ENCODE measurements around the gene PLCD4.

PLCD4 gene

DNA sequence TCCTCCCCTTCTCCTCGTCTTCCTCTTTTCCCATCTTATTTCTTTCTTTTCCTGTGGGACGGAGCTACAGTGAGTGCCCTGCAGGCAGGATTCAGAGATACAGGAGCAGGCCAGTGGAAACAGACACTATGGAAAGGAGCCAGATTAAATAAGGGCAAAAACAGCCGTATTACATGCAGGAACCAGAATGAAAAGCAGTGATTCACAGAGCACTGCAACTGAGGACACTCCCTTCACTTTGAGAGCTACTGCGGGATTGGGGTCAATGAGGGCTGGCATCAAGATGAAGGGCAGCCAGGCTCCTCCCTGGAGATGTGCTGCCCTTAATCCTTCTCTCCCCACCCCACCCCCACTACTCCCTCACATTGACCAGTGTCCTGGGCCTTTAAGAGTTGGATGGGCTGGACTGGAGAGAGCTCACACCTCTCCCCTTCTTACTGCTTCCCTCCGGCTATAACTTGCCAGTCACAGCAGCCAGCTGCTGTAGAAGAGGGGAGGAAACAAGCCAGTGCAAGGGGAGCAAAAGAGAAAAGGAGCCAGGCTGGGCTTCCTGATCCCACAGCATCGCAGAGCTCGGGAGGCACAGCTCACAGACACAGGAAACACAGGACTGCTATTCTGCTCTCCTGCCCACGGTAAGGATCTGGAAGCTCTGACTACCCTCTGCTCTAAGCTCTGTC, at the start of gene PLCD4:
PLCD4 (plus strand) TSS at position 464 of the 680 bp plus-strand sequence. CDS start 7,841 bp downstream, outside the sequence.
- peak; percentile 55 for DNase-seq (ENCODE audit: low spot score)

DNA sequence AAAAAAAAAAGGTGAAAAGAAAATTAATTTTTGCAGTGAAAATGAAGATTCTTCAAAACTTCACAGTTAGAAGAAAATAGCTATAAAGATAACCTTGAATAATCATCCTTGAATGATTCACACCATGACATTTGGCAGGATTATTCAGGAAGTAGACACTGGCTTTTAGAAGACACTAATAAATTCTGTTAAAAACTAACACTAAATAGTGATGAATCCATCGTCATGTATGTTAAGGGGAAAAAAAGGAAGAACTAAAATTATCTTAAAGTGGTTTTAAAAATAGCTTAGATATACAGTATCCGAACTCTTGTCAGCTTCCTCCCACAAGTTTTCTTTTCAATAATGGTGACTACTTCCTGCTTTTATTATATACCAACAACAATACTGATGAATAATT, 49.8 kb upstream of the PLCD4 start:
- no peak for DNase-seq (ENCODE audit: low spot score)

DNA sequence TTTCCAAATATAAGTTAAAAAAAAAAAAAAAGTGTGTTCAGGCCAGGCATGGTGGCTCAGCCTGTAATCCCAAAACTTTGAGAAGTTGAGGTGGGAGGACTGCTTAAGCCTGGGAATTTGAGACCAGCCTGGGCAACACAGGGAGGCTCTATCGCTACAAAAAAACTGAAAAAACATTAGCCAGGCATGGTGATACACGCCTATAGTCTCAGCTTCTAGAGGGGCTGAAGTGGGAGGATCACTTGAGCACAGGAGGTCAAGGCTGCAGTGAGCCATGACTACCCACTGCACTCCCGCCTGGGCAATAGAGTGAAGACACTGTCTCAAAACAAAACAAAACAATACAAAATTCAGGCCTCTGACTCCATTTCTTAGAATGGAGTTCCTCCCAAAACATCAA, 48.7 kb upstream of the PLCD4 start:
- no peak for DNase-seq (ENCODE audit: low spot score)

DNA sequence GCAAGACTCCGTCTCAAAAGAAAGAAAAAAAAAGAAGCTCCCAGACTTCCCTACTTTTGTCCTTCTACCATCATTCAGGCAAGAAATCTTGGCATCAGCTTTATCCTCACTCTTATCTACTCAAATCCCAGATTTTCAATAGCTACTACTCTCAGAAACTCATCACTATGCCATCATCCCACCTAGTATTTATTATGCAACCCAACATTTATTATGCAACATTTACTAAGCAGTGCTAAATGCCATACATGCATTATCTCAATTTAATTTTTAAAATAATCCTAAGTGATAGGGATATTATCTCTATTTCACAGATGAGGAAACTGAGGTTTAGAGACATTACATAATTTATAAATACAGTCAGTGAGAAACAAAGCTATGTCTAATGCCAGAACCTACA, 43.6 kb upstream of the PLCD4 start:
- DNase-seq (ENCODE audit: low spot score) = no peak

DNA sequence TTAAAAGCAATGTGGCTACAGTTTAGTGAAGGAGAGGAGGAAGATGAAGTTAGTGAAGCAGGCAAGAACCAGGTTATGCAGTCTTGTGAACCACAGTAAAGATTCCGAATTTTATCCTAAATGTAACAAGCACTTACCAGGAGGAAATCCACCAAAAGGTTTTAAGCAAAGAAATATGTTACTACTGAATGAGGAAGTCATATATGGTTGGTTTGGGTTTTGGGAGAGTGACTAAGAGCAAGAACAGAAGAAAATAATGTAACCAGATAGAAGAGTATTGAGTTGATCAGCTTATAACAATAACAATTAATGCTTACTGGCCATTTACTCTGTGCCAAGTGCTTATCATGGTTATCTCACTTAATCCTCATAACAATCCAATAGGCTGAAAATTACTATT, 41.4 kb upstream of the PLCD4 start:
- no peak for DNase-seq (ENCODE audit: low spot score)

DNA sequence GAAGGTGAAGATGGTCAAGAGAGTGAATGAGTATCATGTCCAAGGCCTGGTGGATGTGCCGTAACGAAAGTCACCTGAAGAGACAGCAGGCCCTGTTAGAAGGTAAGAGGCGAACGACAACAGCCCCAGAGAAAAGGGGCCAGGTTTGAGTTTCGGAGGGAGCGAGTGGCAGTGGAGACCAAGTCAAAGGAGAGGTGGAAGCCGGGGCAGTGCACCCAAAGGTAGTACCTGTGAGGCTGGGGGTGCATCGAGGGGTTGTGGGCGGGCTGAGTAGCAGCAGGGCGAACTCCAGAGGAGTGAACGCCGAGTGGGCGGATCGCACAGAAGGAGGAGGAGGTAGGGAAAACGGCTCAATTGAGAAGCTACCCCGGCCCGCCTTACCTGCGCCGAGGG, 39.9 kb upstream of the PLCD4 start:
- no peak for DNase-seq (ENCODE audit: low spot score)

DNA sequence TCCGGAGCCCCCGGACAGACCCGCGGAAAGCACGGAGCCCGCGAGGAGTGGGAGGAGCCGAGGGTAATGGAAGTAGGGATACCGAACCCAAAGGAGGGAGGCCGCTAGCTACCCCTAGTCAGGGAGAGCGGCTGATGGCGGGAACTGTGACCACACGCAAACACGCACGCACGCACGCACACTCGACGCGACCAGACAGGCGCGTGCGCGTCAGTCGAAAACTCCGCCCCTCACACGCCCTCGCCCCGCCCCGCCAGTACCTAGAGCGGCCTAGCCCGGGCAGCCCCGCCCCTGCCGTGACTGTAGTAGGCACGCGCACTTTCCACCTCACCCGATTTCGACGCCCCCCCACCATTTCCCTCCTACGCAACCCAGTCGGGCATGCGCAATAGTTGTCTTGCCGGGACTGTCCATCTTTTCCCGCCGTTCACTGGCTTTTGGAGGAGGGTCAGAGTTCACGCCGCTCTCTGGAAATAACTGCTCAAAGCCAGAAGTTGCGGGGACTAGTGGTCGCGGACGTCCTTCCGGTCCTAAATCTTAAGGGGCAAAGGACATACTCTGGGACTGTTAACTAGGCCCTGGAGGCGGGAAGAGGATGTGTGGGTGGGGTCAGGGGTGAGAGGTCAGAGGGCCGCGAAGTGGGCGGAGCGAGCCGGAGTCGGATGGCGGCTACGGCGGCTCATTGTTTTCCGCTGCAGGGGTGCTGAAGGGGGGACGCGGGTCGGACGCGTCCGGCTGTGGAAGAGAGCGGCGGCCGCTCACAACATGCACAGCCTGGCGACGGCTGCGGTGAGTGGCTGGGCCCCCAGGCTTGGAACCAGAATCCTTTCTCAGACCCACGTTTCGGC, 39.3 kb upstream of the PLCD4 start, which contains the start of the genes CNOT9 and USP37:
CNOT9 (plus strand) TSS at position 650 of the 848 bp plus-strand sequence; CDS start at position 766, 116 bp downstream.
USP37 (minus strand) TSS at position 162 of the 848 bp plus-strand sequence. CDS start 9,698 bp downstream, outside the sequence.
- DNase-seq (ENCODE audit: low spot score) = peak; percentile 98

DNA sequence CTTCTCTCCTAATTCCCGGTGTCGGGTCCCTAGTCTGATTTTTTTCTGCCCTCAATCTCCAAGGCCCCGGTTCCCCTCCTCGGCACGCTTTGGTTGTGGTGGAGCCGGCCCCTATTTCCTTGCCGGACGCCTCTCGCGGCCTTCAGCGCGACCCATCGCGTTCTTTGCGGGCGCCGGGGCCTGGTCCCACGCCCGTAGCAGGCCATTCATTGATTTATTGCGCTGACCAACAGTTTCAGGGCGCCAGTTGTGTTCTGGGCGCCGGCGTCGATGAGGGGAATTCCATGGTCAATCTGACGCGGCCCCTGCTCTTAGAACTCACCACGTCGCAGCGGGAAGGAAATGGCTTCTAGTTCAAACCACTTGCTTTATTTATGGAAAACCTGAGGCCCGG, 38.7 kb upstream of the PLCD4 start:
- DNase-seq (ENCODE audit: low spot score) = peak; percentile 55

DNA sequence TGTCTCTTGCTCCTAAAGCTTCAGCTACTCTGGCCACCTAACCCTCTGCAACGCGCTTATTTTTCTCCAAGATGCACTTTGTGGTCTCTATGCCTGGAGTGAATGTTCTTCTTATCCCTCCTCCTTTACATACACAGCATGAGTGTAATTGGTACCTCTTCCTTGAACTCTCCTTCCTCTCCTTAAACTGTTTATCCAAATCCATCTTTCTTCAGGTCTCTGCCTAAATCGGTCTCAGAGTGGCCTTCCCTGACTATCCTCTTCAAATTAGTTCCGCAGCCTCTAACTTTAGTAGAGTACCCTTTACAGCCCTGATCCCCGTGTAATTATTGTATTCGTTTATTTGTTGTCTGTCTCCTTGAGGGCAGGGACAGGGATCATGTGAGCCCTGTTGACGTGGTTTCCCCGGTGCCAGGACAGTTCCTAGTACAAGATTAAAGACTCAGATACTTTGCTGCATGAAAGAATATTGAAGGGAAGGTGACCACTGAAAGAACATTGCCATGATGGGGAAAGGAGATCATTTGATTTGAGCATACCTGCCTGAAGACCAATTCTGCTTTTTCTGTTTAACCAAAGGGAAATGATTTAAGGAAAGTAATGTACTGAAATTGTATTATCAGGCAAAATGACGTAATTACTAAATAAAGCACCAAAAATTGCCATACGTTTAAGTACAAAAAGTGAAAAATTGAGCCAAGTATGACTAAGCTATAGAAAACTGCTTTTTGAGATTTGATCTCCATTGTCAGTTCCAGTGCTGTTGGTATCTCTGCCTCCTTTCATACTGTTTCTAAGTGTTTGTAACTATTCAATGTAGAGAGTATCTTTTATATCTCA, 37.8 kb upstream of the PLCD4 start:
- DNase-seq (ENCODE audit: low spot score) = peak; percentile 28

DNA sequence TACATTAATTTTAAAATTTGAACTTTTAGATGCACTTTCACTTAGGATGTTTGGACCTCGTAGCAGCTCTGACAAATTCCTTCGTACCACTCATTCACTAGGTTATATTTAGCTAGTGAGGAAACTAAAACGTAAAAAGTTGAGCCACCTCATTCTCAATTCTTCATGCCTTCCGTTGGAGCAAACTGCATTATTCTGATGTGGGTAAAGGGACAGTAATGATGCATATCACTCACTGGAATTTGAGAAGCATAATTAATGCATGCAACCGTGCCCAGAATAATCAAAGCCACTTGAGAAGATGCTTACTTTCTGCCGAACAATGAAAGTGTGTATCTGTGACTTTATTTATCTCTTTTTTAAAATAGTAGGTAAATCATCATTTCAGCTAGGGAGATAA, 36.8 kb upstream of the PLCD4 start:
- peak; percentile 24 for DNase-seq (ENCODE audit: low spot score)

DNA sequence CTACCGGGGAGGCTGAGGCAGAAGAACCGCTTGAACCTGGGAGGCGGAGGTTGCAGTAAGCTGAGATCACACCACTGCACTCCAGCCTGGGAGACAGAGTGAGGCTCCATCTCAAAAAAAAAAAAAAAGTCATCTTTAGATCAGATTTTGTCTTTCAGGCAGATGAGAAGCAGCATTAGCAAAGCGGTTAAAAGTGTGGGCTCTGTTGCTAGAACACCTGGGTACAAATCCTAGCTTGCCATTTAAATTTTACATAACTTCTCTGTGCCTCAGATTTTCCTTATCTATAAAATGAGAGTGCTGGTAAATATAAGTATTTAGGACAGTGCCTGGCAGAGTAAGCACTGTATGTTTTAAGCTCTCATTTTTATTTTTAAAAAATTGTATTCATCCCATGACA, 30.8 kb upstream of the PLCD4 start:
- DNase-seq (ENCODE audit: low spot score) = no peak

DNA sequence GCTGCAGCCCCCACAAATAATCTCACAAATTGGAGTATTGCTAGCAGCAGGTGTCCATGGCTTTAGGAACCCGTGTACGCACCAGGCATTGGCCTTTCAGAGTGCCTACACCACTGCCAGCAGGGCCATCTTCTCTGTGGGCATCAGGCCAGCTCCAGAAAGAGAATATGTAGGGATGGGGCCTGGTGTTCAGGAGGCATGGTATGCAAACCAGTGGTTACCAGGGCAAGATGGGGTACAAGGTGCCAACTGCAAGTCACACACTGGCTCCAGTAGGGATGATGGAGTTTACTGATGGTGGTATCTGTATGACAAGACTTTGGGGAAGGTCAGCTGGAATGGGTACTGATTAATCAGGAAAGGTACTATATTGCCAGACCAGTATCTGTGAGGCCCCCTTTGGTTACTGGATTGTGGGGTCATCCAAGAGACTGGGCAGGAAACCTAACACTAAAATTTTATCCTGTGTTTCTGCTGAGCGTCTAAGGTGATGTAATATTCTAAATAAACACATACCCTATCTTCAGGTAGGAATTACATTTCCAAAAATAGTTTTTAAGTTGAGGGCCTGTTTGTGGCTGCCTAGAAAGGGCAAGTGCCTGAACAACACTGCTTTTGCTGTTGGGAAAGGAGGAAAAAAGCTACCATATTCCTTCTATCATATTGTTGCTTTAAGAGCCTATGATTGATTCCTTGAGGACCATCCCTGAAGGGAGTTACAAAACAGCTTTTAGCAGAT, 30.0 kb upstream of the PLCD4 start:
- DNase-seq (ENCODE audit: low spot score) = no peak

DNA sequence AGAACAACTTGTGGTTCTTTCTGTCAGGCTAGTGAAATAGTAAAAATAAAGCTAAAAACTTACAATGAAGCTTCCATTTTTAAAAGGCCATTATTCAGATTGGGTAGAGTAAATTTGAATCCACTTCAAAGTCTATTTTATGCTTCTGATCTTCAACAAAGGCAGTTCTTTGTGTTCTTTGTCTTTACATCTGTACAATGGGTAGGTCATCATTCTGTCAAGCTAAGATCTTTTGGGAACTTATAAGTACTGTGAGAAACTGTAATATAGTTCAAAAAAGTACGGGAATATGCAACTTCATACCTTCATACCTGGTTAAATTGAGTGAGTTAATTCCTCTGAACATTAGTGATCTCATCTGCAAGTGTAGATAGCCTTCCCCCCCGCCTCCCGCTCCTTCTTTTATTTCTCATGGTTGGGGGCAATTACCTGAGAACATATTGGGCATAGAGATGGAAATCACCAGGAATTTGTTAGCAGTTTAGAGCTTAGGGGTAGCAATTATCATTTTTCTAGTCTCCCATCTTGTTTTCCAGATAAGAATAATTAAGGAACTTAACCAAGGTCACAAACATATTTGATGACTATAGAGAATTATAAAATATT, 29.3 kb upstream of the PLCD4 start:
- no peak for DNase-seq (ENCODE audit: low spot score)

DNA sequence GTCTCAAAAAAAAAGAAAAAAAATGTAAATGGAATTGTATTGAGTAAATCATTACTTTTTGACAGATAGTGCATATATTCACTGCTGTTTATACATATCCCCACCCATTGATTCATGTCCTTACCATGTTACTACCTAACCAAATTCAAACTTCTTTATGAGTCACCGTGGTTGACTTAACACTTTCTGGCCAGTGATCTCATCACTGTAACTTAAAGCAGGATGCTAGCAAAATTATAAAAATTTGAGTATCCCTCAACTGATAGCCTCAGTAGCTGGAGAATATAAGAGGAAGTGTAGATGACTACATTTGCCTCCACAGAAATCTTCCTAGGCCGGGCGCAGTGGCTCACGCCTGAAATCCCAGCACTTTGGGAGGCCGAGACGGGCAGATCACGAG, 25.6 kb upstream of the PLCD4 start:
- DNase-seq (ENCODE audit: low spot score) = peak; percentile 24

DNA sequence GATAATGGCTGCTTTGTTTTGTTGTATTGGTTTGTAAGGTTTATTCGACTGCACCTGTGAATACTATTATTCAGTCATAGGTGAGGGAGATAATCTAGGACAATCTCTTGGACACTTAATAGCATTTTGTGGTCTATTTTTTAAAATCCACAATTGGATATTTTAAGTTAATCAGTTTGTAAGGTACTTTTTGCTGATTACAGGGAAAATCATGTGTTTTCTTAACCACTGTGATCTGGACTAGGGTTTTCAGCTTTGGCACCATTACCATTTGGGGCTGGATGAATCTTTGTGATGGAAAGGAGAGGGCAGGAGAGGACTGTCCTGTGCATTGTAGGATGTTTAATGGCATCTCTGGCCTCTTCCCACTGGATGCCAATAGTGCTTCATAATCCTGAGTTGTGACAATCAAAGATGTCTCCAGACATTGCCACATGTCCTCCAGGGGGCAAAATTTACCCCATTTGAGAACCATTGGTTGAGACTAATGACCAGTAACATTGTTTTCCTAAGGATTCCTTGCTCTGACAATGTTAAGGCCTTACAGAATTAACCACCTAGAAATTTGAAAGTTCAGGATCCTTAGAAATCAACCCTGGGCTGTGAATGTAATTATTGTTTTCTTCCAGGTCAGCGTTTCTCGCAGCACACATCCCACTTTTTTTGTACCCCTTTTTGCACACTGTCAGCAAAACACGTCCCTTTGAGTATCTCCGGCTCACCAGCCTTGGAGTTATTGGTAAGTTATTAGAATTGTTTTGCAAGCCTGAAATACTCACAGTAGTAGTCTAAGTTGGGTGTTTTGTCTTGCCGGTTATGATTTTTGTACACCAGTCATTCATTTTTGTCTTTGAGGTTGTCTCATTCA, 23.5 kb upstream of the PLCD4 start:
- no peak for DNase-seq (ENCODE audit: low spot score)

DNA sequence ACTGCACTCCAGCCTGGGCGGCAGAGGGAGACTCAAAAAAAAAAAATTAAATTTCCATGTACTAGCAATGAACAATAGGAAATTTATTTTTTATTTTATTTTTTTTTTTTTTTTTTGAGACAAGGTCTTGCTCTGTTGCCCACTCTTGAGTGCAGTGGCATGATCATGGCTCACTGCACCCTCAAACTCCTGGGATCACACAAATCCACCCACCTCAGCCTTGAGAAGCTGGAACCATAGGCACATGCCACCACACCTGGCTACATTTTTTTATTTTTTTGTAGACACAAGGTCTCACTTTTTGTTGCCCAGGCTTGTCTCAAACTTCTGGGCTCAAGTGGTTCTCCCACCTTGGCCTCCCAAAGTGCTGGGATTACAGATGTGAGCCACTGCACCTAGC, 22.2 kb upstream of the PLCD4 start:
- DNase-seq (ENCODE audit: low spot score) = no peak

DNA sequence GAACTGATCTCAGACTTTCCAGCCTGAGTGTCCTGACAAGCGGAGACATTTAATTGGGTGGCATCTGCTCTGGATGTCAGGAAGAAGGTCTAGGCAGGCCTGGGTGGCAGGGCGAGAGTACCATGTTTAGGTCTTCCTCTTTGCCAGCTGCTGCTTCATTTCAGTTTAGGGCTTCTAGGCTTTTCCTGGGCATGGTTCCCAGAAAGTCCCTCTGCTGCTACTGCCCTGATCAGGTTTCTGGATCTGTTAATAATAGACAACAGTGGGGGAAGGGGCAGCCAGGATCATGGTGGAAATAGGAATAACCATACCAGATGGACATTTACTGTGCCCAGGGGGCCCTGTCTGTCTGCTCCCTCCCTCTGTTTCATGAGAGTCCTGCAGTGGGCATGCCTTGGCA, 2.3 kb upstream of the PLCD4 start:
- peak; percentile 27 for DNase-seq (ENCODE audit: low spot score)

DNA sequence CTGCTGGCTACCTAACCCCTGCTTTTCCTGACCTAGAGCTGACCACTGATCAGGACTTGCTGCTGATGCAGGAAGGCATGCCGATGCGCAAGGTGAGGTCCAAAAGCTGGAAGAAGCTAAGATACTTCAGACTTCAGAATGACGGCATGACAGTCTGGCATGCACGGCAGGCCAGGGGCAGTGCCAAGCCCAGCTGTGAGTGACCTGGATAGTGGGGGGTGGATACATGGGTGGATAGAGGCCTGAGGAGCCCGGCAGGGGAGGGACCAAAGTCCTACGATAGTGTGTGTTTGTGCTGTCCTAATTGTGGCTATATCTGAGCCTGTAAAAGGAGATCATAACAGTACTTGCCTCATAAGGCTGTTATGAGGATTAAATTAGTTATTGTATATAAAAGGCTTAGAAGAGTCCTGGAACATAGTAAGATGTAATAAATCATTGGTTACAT, 8.2 kb downstream of the PLCD4 start:
- no peak for DNase-seq (ENCODE audit: low spot score)

DNA sequence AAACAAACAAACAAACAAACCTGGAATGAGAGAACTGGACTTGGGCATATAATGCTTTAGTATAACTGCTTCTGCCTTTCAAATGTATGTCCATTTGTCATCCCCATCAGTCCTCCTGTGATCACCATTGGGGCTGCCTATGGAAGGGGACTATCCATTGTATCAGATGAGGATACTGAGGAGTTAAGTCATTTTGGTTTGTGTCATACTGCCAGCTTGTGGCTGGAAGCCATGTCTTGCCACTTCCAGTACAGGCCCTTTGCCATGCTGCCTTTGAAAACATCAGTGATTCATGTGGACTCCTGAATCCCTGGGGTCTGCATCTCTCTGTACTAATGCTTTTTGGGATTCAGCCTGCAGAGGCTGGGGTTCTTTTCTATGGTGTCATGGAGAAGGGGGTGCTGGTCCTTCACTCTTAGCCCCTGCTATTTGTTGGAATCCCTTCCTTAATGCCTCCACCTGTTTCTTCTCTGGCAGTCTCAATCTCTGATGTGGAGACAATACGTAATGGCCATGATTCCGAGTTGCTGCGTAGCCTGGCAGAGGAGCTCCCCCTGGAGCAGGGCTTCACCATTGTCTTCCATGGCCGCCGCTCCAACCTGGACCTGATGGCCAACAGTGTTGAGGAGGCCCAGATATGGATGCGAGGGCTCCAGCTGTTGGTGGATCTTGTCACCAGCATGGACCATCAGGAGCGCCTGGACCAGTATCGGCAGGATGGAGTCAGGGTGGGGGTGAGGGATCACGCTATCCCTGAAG, 10.6 kb downstream of the PLCD4 start:
- DNase-seq (ENCODE audit: low spot score) = no peak
